GM12878 (cell line): ENCODE data around the gene GPR107. TPM values are rescaled to one million over a fixed set of nuclear protein-coding genes. Genes with fewer than 3 reads are reported as not detected.

ENCODE experiments used
- ATAC-seq: fragments of 200-7000 bp; cut with Tn5 transposase; 3 replicates; pipeline ENCODE4 v1.9.1; 2020; ENCODE audit warnings: mild to moderate bottlenecking, moderate library complexity
- BruUV-seq: library from RNA; stranded (reverse); fragments of 400-500 nt; replicated peaks from 2 replicates; lab custom pipeline; 2021; lab: Mats Ljungman, UMichigan
- CTCF ChIA-PET: fragments of 300-600 bp; sonication (Branson Sonifier 250); formaldehyde crosslinking; extraction: SDS; loops from one replicate; lab custom pipeline; 2021; ENCODE audit warnings: inconsistent platforms; lab: Yijun Ruan, JAX
- POLR2A ChIA-PET: fragments of 350-600 bp; formaldehyde crosslinking; extraction: SDS; loops from one replicate; lab custom pipeline; 2021; ENCODE audit warnings: inconsistent platforms; lab: Charles Lee
- RAD21 ChIA-PET: fragments of 300-600 bp; sonication (Branson Sonifier 250); formaldehyde crosslinking; loops from one replicate; lab custom pipeline; 2023; ENCODE audit warnings: antibody characterized with exemption; ENCODE audit not compliant: unreplicated experiment; lab: Charles Lee
- SMC1A ChIA-PET: fragments of 300-600 bp; sonication (Branson Sonifier 250); formaldehyde crosslinking; loops from one replicate; lab custom pipeline; 2023; ENCODE audit not compliant: unreplicated experiment, uncharacterized antibody; lab: Charles Lee
- DNase-seq: peaks from one replicate; pipeline ENCODE4 v3.0.0-alpha.2; 2011; ENCODE audit warnings: low read depth, low spot score
- FAIRE-seq: peaks from 3 replicates; lab custom pipeline; 2011; peaks lifted over from hg19 to GRCh38; lab: Jason Lieb, UNC
- H2AFZ ChIP-seq: 2 replicates; pipeline ENCODE4 v1.6.0; 2011; ENCODE audit warnings: low read depth, low read length, control low read depth; ENCODE audit not compliant: control insufficient read depth
- H3K27ac ChIP-seq: 2 replicates; pipeline ENCODE4 v1.5.1; 2011; ENCODE audit warnings: control low read depth; ENCODE audit not compliant: control insufficient read depth, insufficient read depth
- H3K27me3 ChIP-seq, 2 experiments: replicated peaks in 1 of 2; 2 replicates each; pipeline versions ENCODE4 v1.6.0 to v1.6.1; 2011; ENCODE audit warnings: low read length in 1 of 2; ENCODE audit not compliant: control insufficient read depth in 2 of 2, insufficient read depth in 2 of 2
- H3K36me3 ChIP-seq, 2 experiments: 2 replicates each; pipeline ENCODE4 v1.5.1; 2011; ENCODE audit warnings: low read length in 1 of 2; ENCODE audit not compliant: control insufficient read depth in 2 of 2, insufficient read depth in 2 of 2
- H3K4me1 ChIP-seq: 2 replicates; pipeline ENCODE4 v1.6.1; 2011; ENCODE audit warnings: mild to moderate bottlenecking, low read length, moderate library complexity, mixed read lengths; ENCODE audit not compliant: control insufficient read depth, insufficient read depth
- H3K4me2 ChIP-seq: 2 replicates; pipeline ENCODE4 v1.6.0; 2011; ENCODE audit warnings: control low read depth; ENCODE audit not compliant: control insufficient read depth, insufficient read depth
- H3K4me3 ChIP-seq: fragments of 200-600 bp; sonication (generic); 2 replicates; pipeline ENCODE4 v1.5.1; 2016
- H3K79me2 ChIP-seq: 2 replicates; pipeline ENCODE4 v1.6.0; 2011; ENCODE audit warnings: low read length; ENCODE audit not compliant: control insufficient read depth, insufficient read depth
- H3K9ac ChIP-seq: 2 replicates; pipeline ENCODE4 v1.8.0; 2011; ENCODE audit warnings: low read length, control low read depth, mixed read lengths; ENCODE audit not compliant: control insufficient read depth, insufficient read depth
- H3K9me3 ChIP-seq: replicated peaks from 3 replicates; pipeline ENCODE4 v1.5.1; 2011; ENCODE audit warnings: mild to moderate bottlenecking, low read length; ENCODE audit not compliant: control insufficient read depth, insufficient read depth
- H4K20me1 ChIP-seq: 2 replicates; pipeline ENCODE4 v1.6.0; 2011; ENCODE audit not compliant: control insufficient read depth, insufficient read depth
- BRCA1 ChIP-seq: IDR thresholded peaks from 2 replicates; pipeline ENCODE4 v1.6.1; 2011; ENCODE audit warnings: low read depth, low read length, improper control_type of control experiment
- DPF2 ChIP-seq: fragments of 450-650 bp; IDR thresholded peaks from 2 replicates; pipeline ENCODE4 v1.6.1; 2017; ENCODE audit warnings: mild to moderate bottlenecking
- WGBS: methylation state at CpG from one replicate; pipeline ENCODE4 v1.1.6; 2016; ENCODE audit warnings: low lambda C conversion rate; ENCODE audit not compliant: insufficient replicate concordance, insufficient coverage; ENCODE audit errors: missing lambda C conversion rate; 5-methylcytosine and 5-hydroxymethylcytosine counted together
- in situ Hi-C: fragments of 300-500 bp; cut with MboI; formaldehyde crosslinking; loops from 9 replicates; pipeline ENCODE4 v1.14.3; 2018; ENCODE audit warnings: mixed read lengths
- intact Hi-C: fragments of 100-400 bp; cut with micrococcal nuclease; formaldehyde crosslinking; loops from one replicate; pipeline ENCODE4 v1.14.2; 2022; ENCODE audit not compliant: unreplicated experiment
- polyA plus RNA-seq, 11 experiments: library from polyadenylated mRNA; depleted of rRNA in 4 of 11; unstranded in 6 of 11; stranded (reverse) in 5 of 11; fragments of >200 nt; fragmentation: Nextera tagmentation in 4 of 11; fragmentation: Illumina TruSeq in 1 of 11; extraction: Ambion mirVana in 4 of 11; extraction: Trizol in 1 of 11; gene quantifications; 1 replicate in 1 of 11; 2 replicates in 10 of 11; pipeline versions ENCODE4 v1.2.1 to v1.2.3, GENCODE V29; 2011 to 2016; ENCODE audit warnings: inconsistent platforms in 2 of 11, missing spikeins in 2 of 11, low read depth in 1 of 11
- total RNA-seq, 4 experiments: library from RNA; depleted of rRNA in 3 of 4; stranded (reverse); fragments of >200 nt in 3 of 4; fragmentation: Illumina TruSeq in 1 of 4; extraction: Trizol in 1 of 4; gene quantifications; 2 replicates each; pipeline versions ENCODE4 v1.2.1 to v1.2.3, GENCODE V29; 2013 to 2021
- TF ChIP-seq, protein P1 (sequence below): fragments of 450-650 bp; IDR thresholded peaks from 2 replicates; pipeline ENCODE4 v1.6.1; 2018; ENCODE audit warnings: borderline replicate concordance, mild to moderate bottlenecking; ENCODE audit not compliant: partially characterized antibody
- TF ChIP-seq, protein P2 (sequence below): fragments of 450-650 bp; IDR thresholded peaks from 2 replicates; pipeline ENCODE4 v1.6.1; 2016; ENCODE audit warnings: mild to moderate bottlenecking
- TF ChIP-seq, protein P3 (sequence below): fragments of 150-350 bp; IDR thresholded peaks from 2 replicates; pipeline ENCODE4 v1.6.1; 2016; ENCODE audit warnings: low read depth, low read length
- TF ChIP-seq, protein P4 (sequence below): fragments of 450-650 bp; IDR thresholded peaks from 2 replicates; pipeline ENCODE4 v1.6.1; 2017; ENCODE audit warnings: mild to moderate bottlenecking

Gene GPR107
- total and polyA plus RNA-seq, 10 of the 15 experiments (the other 5 are each of a cell fraction or from before 2014, with no cell fraction given), result 2.7 to 21.4 (median 10.6) TPM

DNA sequence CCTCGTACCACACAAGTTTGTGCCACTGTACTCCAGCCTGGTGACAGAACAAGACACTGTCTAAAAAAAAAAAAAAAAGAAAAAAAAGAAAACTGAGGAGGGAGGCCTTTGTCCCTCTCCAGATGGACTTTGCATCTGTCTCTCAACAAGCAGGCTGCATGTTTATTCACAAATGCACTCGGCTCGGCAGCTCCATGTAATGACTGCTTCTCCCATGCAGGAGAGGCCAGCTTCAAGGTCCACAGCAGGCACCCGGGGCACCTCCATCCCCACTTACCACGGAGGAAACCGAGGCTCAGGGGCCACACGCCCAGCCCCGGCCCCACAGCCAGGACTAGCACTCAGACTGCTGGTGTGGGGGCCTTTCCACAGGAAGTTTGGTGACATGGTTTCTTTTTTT is 105.4 kb downstream of the GPR107 start:
- no peak overlapping the region for H3K4me3 ChIP-seq
- ChIA-PET CTCF (no interaction called here), POLR2A (no interaction called here), RAD21 (no interaction called here), SMC1A (no interaction called here)
- H3K79me2 ChIP-seq, result no peaks in the 10 kb centered on the region
- H3K27me3 ChIP-seq, result no peaks in the 10 kb centered on the region; a peak in 1 of 4 replicates
- H2AFZ ChIP-seq, result no peak overlapping the region
- FAIRE-seq, result no peak
- intact Hi-C loops (no loop called here), in situ Hi-C loops (no loop called here)
- H3K27ac ChIP-seq, result no peak overlapping the region
- TF ChIP-seq, protein P1, sequence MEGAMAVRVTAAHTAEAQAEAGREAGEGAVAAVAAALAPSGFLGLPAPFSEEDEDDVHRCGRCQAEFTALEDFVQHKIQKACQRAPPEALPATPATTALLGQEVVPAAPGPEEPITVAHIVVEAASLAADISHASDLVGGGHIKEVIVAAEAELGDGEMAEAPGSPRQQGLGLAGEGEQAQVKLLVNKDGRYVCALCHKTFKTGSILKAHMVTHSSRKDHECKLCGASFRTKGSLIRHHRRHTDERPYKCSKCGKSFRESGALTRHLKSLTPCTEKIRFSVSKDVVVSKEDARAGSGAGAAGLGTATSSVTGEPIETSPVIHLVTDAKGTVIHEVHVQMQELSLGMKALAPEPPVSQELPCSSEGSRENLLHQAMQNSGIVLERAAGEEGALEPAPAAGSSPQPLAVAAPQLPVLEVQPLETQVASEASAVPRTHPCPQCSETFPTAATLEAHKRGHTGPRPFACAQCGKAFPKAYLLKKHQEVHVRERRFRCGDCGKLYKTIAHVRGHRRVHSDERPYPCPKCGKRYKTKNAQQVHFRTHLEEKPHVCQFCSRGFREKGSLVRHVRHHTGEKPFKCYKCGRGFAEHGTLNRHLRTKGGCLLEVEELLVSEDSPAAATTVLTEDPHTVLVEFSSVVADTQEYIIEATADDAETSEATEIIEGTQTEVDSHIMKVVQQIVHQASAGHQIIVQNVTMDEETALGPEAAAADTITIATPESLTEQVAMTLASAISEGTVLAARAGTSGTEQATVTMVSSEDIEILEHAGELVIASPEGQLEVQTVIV, result no peak
- TF ChIP-seq DPF2, result no peak
- no peak for TF ChIP-seq BRCA1
- TF ChIP-seq, protein P2, sequence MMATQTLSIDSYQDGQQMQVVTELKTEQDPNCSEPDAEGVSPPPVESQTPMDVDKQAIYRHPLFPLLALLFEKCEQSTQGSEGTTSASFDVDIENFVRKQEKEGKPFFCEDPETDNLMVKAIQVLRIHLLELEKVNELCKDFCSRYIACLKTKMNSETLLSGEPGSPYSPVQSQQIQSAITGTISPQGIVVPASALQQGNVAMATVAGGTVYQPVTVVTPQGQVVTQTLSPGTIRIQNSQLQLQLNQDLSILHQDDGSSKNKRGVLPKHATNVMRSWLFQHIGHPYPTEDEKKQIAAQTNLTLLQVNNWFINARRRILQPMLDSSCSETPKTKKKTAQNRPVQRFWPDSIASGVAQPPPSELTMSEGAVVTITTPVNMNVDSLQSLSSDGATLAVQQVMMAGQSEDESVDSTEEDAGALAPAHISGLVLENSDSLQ, result no peak
- TF ChIP-seq, protein P3, sequence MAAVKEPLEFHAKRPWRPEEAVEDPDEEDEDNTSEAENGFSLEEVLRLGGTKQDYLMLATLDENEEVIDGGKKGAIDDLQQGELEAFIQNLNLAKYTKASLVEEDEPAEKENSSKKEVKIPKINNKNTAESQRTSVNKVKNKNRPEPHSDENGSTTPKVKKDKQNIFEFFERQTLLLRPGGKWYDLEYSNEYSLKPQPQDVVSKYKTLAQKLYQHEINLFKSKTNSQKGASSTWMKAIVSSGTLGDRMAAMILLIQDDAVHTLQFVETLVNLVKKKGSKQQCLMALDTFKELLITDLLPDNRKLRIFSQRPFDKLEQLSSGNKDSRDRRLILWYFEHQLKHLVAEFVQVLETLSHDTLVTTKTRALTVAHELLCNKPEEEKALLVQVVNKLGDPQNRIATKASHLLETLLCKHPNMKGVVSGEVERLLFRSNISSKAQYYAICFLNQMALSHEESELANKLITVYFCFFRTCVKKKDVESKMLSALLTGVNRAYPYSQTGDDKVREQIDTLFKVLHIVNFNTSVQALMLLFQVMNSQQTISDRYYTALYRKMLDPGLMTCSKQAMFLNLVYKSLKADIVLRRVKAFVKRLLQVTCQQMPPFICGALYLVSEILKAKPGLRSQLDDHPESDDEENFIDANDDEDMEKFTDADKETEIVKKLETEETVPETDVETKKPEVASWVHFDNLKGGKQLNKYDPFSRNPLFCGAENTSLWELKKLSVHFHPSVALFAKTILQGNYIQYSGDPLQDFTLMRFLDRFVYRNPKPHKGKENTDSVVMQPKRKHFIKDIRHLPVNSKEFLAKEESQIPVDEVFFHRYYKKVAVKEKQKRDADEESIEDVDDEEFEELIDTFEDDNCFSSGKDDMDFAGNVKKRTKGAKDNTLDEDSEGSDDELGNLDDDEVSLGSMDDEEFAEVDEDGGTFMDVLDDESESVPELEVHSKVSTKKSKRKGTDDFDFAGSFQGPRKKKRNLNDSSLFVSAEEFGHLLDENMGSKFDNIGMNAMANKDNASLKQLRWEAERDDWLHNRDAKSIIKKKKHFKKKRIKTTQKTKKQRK, result no peak
- TF ChIP-seq, protein P4, sequence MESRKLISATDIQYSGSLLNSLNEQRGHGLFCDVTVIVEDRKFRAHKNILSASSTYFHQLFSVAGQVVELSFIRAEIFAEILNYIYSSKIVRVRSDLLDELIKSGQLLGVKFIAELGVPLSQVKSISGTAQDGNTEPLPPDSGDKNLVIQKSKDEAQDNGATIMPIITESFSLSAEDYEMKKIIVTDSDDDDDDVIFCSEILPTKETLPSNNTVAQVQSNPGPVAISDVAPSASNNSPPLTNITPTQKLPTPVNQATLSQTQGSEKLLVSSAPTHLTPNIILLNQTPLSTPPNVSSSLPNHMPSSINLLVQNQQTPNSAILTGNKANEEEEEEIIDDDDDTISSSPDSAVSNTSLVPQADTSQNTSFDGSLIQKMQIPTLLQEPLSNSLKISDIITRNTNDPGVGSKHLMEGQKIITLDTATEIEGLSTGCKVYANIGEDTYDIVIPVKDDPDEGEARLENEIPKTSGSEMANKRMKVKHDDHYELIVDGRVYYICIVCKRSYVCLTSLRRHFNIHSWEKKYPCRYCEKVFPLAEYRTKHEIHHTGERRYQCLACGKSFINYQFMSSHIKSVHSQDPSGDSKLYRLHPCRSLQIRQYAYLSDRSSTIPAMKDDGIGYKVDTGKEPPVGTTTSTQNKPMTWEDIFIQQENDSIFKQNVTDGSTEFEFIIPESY, result no peak
- WGBS, result 11% methylated on average over 8 of the region's 8 CpGs
- no peak overlapping the region for H3K4me2 ChIP-seq
- no peak for DNase-seq
- H4K20me1 ChIP-seq, result no peaks in the 10 kb centered on the region
- BruUV-seq, result no TSS peak
- H3K9ac ChIP-seq, result no peak overlapping the region
- no peak for ATAC-seq
- H3K9me3 ChIP-seq, result no peaks in the 10 kb centered on the region
- H3K4me1 ChIP-seq, result no peaks in the 10 kb centered on the region
- H3K36me3 ChIP-seq, result no peaks in the 10 kb centered on the region
